GM12878 (cell line): ENCODE measurements around the gene STARD13. TPM values are rescaled to one million over a fixed set of nuclear protein-coding genes. Genes with fewer than 3 reads are reported as not detected.

ENCODE experiments used
- ATAC-seq: fragments of 200-7000 bp; cut with Tn5 transposase; 3 replicates; pipeline ENCODE4 v1.9.1; 2020; ENCODE audit warnings: mild to moderate bottlenecking, moderate library complexity
- BruUV-seq: library from RNA; stranded (reverse); fragments of 400-500 nt; replicated peaks from 2 replicates; lab custom pipeline; 2021; lab: Mats Ljungman, UMichigan
- CTCF ChIA-PET: fragments of 300-600 bp; sonication (Branson Sonifier 250); formaldehyde crosslinking; extraction: SDS; loops from one replicate; lab custom pipeline; 2021; ENCODE audit warnings: inconsistent platforms; lab: Yijun Ruan, JAX
- POLR2A ChIA-PET: fragments of 350-600 bp; formaldehyde crosslinking; extraction: SDS; loops from one replicate; lab custom pipeline; 2021; ENCODE audit warnings: inconsistent platforms; lab: Charles Lee
- RAD21 ChIA-PET: fragments of 300-600 bp; sonication (Branson Sonifier 250); formaldehyde crosslinking; loops from one replicate; lab custom pipeline; 2023; ENCODE audit warnings: antibody characterized with exemption; ENCODE audit not compliant: unreplicated experiment; lab: Charles Lee
- SMC1A ChIA-PET: fragments of 300-600 bp; sonication (Branson Sonifier 250); formaldehyde crosslinking; loops from one replicate; lab custom pipeline; 2023; ENCODE audit not compliant: unreplicated experiment, uncharacterized antibody; lab: Charles Lee
- DNase-seq: peaks from one replicate; pipeline ENCODE4 v3.0.0-alpha.2; 2011; ENCODE audit warnings: low read depth, low spot score
- FAIRE-seq: peaks from 3 replicates; lab custom pipeline; 2011; peaks lifted over from hg19 to GRCh38; lab: Jason Lieb, UNC
- H2AFZ ChIP-seq: 2 replicates; pipeline ENCODE4 v1.6.0; 2011; ENCODE audit warnings: low read depth, low read length, control low read depth; ENCODE audit not compliant: control insufficient read depth
- H3K27ac ChIP-seq: 2 replicates; pipeline ENCODE4 v1.5.1; 2011; ENCODE audit warnings: control low read depth; ENCODE audit not compliant: control insufficient read depth, insufficient read depth
- H3K27me3 ChIP-seq, 2 experiments: replicated peaks in 1 of 2; 2 replicates each; pipeline versions ENCODE4 v1.6.0 to v1.6.1; 2011; ENCODE audit warnings: low read length in 1 of 2; ENCODE audit not compliant: control insufficient read depth in 2 of 2, insufficient read depth in 2 of 2
- H3K36me3 ChIP-seq, 2 experiments: 2 replicates each; pipeline ENCODE4 v1.5.1; 2011; ENCODE audit warnings: low read length in 1 of 2; ENCODE audit not compliant: control insufficient read depth in 2 of 2, insufficient read depth in 2 of 2
- H3K4me1 ChIP-seq: 2 replicates; pipeline ENCODE4 v1.6.1; 2011; ENCODE audit warnings: mild to moderate bottlenecking, low read length, moderate library complexity, mixed read lengths; ENCODE audit not compliant: control insufficient read depth, insufficient read depth
- H3K4me2 ChIP-seq: 2 replicates; pipeline ENCODE4 v1.6.0; 2011; ENCODE audit warnings: control low read depth; ENCODE audit not compliant: control insufficient read depth, insufficient read depth
- H3K4me3 ChIP-seq: fragments of 200-600 bp; sonication (generic); 2 replicates; pipeline ENCODE4 v1.5.1; 2016
- H3K79me2 ChIP-seq: 2 replicates; pipeline ENCODE4 v1.6.0; 2011; ENCODE audit warnings: low read length; ENCODE audit not compliant: control insufficient read depth, insufficient read depth
- H3K9ac ChIP-seq: 2 replicates; pipeline ENCODE4 v1.8.0; 2011; ENCODE audit warnings: low read length, control low read depth, mixed read lengths; ENCODE audit not compliant: control insufficient read depth, insufficient read depth
- H3K9me3 ChIP-seq: replicated peaks from 3 replicates; pipeline ENCODE4 v1.5.1; 2011; ENCODE audit warnings: mild to moderate bottlenecking, low read length; ENCODE audit not compliant: control insufficient read depth, insufficient read depth
- H4K20me1 ChIP-seq: 2 replicates; pipeline ENCODE4 v1.6.0; 2011; ENCODE audit not compliant: control insufficient read depth, insufficient read depth
- ASH2L ChIP-seq: fragments of 300-600, 200-600 bp; sonication (generic); IDR thresholded peaks from 2 replicates; pipeline ENCODE4 v1.6.1; 2017; ENCODE audit warnings: low read depth, mild to moderate bottlenecking, borderline replicate concordance
- ATF3 ChIP-seq: IDR thresholded peaks from 2 replicates; pipeline ENCODE4 v1.6.1; 2011; ENCODE audit warnings: low read depth, mild to moderate bottlenecking, low read length, moderate library complexity, borderline replicate concordance; ENCODE audit errors: extremely low read depth
- CBFB ChIP-seq: IDR thresholded peaks from 2 replicates; pipeline ENCODE4 v1.6.1; 2016; ENCODE audit warnings: antibody characterized with exemption, low read depth
- CBX5 ChIP-seq: sonication (generic); IDR thresholded peaks from 2 replicates; pipeline ENCODE4 v1.6.1; 2016; ENCODE audit warnings: low read depth, moderate library complexity, mild to moderate bottlenecking, inconsistent platforms
- EED ChIP-seq: sonication (generic); IDR thresholded peaks from 2 replicates; pipeline ENCODE4 v1.6.1; 2016; ENCODE audit warnings: antibody characterized with exemption, low read depth
- FOXM1 ChIP-seq: IDR thresholded peaks from 2 replicates; pipeline ENCODE4 v1.6.1; 2012; ENCODE audit warnings: low read depth, mild to moderate bottlenecking, inconsistent platforms, low read length, moderate library complexity
- HDGF ChIP-seq: fragments of 450-650 bp; IDR thresholded peaks from 2 replicates; pipeline ENCODE4 v1.6.1; 2016; ENCODE audit warnings: antibody characterized with exemption
- IRF4 ChIP-seq: IDR thresholded peaks from 2 replicates; pipeline ENCODE4 v1.6.1; 2011; ENCODE audit warnings: low read depth, low read length
- KLF5 ChIP-seq: fragments of 450-650 bp; IDR thresholded peaks from 2 replicates; pipeline ENCODE4 v1.6.1; 2014; ENCODE audit warnings: mild to moderate bottlenecking; ENCODE audit not compliant: partially characterized antibody
- MYC ChIP-seq: IDR thresholded peaks from 2 replicates; pipeline ENCODE4 v1.6.1; 2011; ENCODE audit warnings: mild to moderate bottlenecking, low read length, moderate library complexity, inconsistent platforms; ENCODE audit not compliant: insufficient read depth, insufficient replicate concordance, insufficient read length, severe bottlenecking
- NR2C1 ChIP-seq: fragments of 450-650 bp; IDR thresholded peaks from 2 replicates; pipeline ENCODE4 v1.6.1; 2017; ENCODE audit warnings: antibody characterized with exemption, mild to moderate bottlenecking, moderate library complexity
- NRF1 ChIP-seq: conservative IDR thresholded peaks from 2 replicates; pipeline ENCODE4 v1.6.1; 2011; ENCODE audit warnings: mild to moderate bottlenecking, low read depth, low read length, improper control_type of control experiment
- POU2F2 ChIP-seq: IDR thresholded peaks from 3 replicates; pipeline ENCODE4 v1.6.1; 2011; ENCODE audit warnings: low read depth, mild to moderate bottlenecking, low read length, borderline replicate concordance
- SUPT20H ChIP-seq: IDR thresholded peaks from 2 replicates; pipeline ENCODE4 v1.6.1; 2011; ENCODE audit warnings: low read depth, mild to moderate bottlenecking, low read length, moderate library complexity, borderline replicate concordance; ENCODE audit not compliant: control insufficient read depth
- TAF1 ChIP-seq: IDR thresholded peaks from 2 replicates; pipeline ENCODE4 v1.6.1; 2011; ENCODE audit warnings: mild to moderate bottlenecking, low read depth, low read length, borderline replicate concordance
- USF1 ChIP-seq: IDR thresholded peaks from 2 replicates; pipeline ENCODE4 v1.6.1; 2011; ENCODE audit warnings: borderline replicate concordance, low read depth, mild to moderate bottlenecking, moderate library complexity, mixed read lengths, low read length; ENCODE audit not compliant: insufficient read depth; ENCODE audit errors: extremely low read length
- ZBTB40 ChIP-seq: fragments of 450-650 bp; IDR thresholded peaks from 2 replicates; pipeline ENCODE4 v1.6.1; 2016; ENCODE audit warnings: mild to moderate bottlenecking, moderate library complexity, borderline replicate concordance
- ZNF622 ChIP-seq: fragments of 450-650 bp; IDR thresholded peaks from 2 replicates; pipeline ENCODE4 v1.6.1; 2017; ENCODE audit warnings: mild to moderate bottlenecking, inconsistent platforms
- ZSCAN29 ChIP-seq: fragments of 450-650 bp; IDR thresholded peaks from 2 replicates; pipeline ENCODE4 v1.6.1; 2017; ENCODE audit warnings: mild to moderate bottlenecking, moderate library complexity
- WGBS: methylation state at CpG from one replicate; pipeline ENCODE4 v1.1.6; 2016; ENCODE audit warnings: low lambda C conversion rate; ENCODE audit not compliant: insufficient replicate concordance, insufficient coverage; ENCODE audit errors: missing lambda C conversion rate; 5-methylcytosine and 5-hydroxymethylcytosine counted together
- in situ Hi-C: fragments of 300-500 bp; cut with MboI; formaldehyde crosslinking; loops from 9 replicates; pipeline ENCODE4 v1.14.3; 2018; ENCODE audit warnings: mixed read lengths
- intact Hi-C: fragments of 100-400 bp; cut with micrococcal nuclease; formaldehyde crosslinking; loops from one replicate; pipeline ENCODE4 v1.14.2; 2022; ENCODE audit not compliant: unreplicated experiment
- polyA plus RNA-seq, 11 experiments: library from polyadenylated mRNA; depleted of rRNA in 4 of 11; unstranded in 6 of 11; stranded (reverse) in 5 of 11; fragments of >200 nt; fragmentation: Nextera tagmentation in 4 of 11; fragmentation: Illumina TruSeq in 1 of 11; extraction: Ambion mirVana in 4 of 11; extraction: Trizol in 1 of 11; gene quantifications; 1 replicate in 1 of 11; 2 replicates in 10 of 11; pipeline versions ENCODE4 v1.2.1 to v1.2.3, GENCODE V29; 2011 to 2016; ENCODE audit warnings: inconsistent platforms in 2 of 11, missing spikeins in 2 of 11, low read depth in 1 of 11
- total RNA-seq, 4 experiments: library from RNA; depleted of rRNA in 3 of 4; stranded (reverse); fragments of >200 nt in 3 of 4; fragmentation: Illumina TruSeq in 1 of 4; extraction: Trizol in 1 of 4; gene quantifications; 2 replicates each; pipeline versions ENCODE4 v1.2.1 to v1.2.3, GENCODE V29; 2013 to 2021

STARD13 gene
- total and polyA plus RNA-seq, 10 of the 15 experiments (the other 5 are each of a cell fraction or from before 2014, with no cell fraction given) = 4.0 to 41.6 (median 10.1) TPM

- Histone ChIP-seq H3K4me2 (peak overlapping the region; percentile 64), H3K27me3 (no peaks in the 10 kb centered on the region), H2AFZ (peak overlapping the region; percentile 39; the same call in 1 of the 2 replicates), H4K20me1 (no peaks in the 10 kb centered on the region), H3K9ac (peak overlapping the region; percentile 45; the same call in 1 of the 2 replicates), H3K9me3 (no peaks in the 10 kb centered on the region), H3K27ac (peak overlapping the region; percentile 73), H3K36me3 (peaks cover 0 to 5% of the 10 kb centered on the region in 2 experiments; a peak in 3 of 4 replicates), H3K4me3 (no peak overlapping the region), H3K4me1 (peaks cover 27% of the 10 kb centered on the region), H3K79me2 (peaks cover 30% of the 10 kb centered on the region)
- no TSS peak for BruUV-seq
- SMC1A ChIA-PET = interaction anchor here (0.5 to 33.0 kb wide), 18 partner anchors 10 to 853 kb away, joined by 3 to 832 read pairs (median 4); no protein-coding TSS in a partner anchor
- ATAC-seq = peak; percentile 84
- CTCF ChIA-PET = interaction anchor here (0.7 to 4.5 kb wide), 10 partner anchors 10 to 540 kb away, joined by 3 to 24 read pairs (median 4); no protein-coding TSS in a partner anchor
- RAD21 ChIA-PET = interaction anchor here (0.5 to 5.9 kb wide), 13 partner anchors 10 to 594 kb away, joined by 3 to 85 read pairs (median 6); no protein-coding TSS in a partner anchor
- DNase-seq = no peak
- 12% methylated on average over 9 of the region's 9 CpGs for whole genome bisulfite sequencing
- intact Hi-C loops = loop anchor here (2.0 kb wide), 1 partner anchor 34 kb away; no protein-coding TSS in a partner anchor
- FAIRE-seq = no peak
- in situ Hi-C loops = no loop called here
- POLR2A ChIA-PET = interaction anchor here (0.9 to 17.9 kb wide), 9 partner anchors 10 to 71 kb away, joined by 3 to 262 read pairs (median 20); no protein-coding TSS in a partner anchor
- TF ChIP-seq CBFB (no peak), USF1 (peak; percentile 83), SUPT20H (no peak), ZSCAN29 (no peak), ZNF622 (no peak), ZBTB40 (no peak), CBX5 (peak; percentile 50; the same call in 1 of the 2 replicates), TAF1 (no peak), NR2C1 (no peak), POU2F2 (0 out of 3 replicates have a peak, but pooled peaks have one; percentile 48), EED (no peak), FOXM1 (0 out of 2 replicates have a peak, but pooled peaks have one; percentile 25), MYC (no peak), HDGF (no peak), ASH2L (no peak), NRF1 (no peak), KLF5 (no peak), IRF4 (peak; percentile 56; the same call in 1 of the 2 replicates), ATF3 (peak; percentile 57; the same call in 1 of the 2 replicates)
Observed at GRCh38 chr13:33182729-33183128, 102.8 kb downstream of the STARD13 start.
